Spleen (tissue), 11 donors: Measurements from ENCODE around the gene CYB561. TPM values are rescaled to one million over a fixed set of nuclear protein-coding genes. Genes with fewer than 3 reads are reported as not detected.

Experiments used
- DNase-seq: peaks from one replicate; pipeline ENCODE4 v3.0.0-alpha.2; 2020
- H3K27ac ChIP-seq, 8 donors: fragments of 200-600 bp; sonication (generic) in 7 of 8; 1 replicate in 4 of 8; 2 replicates in 4 of 8; pipeline versions ENCODE4 v1.5.0 to v1.8.0; 2016 to 2021; ENCODE audit warnings: inconsistent platforms in 4 of 8, mild to moderate bottlenecking in 4 of 8, moderate library complexity in 1 of 8
- H3K27me3 ChIP-seq, 7 donors: fragments of 200-600 bp; sonication (generic) in 6 of 7; replicated peaks in 1 of 7; 1 replicate in 4 of 7; 2 replicates in 3 of 7; pipeline versions ENCODE4 v1.5.0 to v1.8.0; 2016 to 2021; ENCODE audit warnings: inconsistent platforms in 3 of 7, mild to moderate bottlenecking in 1 of 7
- H3K36me3 ChIP-seq, 6 donors: fragments of 200-600 bp; sonication (generic) in 5 of 6; 1 replicate in 4 of 6; 2 replicates in 2 of 6; pipeline versions ENCODE4 v1.5.0 to v1.8.0; 2016 to 2021; ENCODE audit warnings: inconsistent platforms in 2 of 6
- H3K4me1 ChIP-seq, 6 donors: fragments of 200-600 bp; sonication (generic) in 5 of 6; 1 replicate in 3 of 6; 2 replicates in 3 of 6; pipeline versions ENCODE4 v1.5.0 to v1.8.0; 2016 to 2021; ENCODE audit warnings: inconsistent platforms in 3 of 6
- H3K4me3 ChIP-seq, 8 donors: fragments of 200-600 bp; sonication (generic) in 7 of 8; 1 replicate in 4 of 8; 2 replicates in 4 of 8; pipeline versions ENCODE4 v1.5.0 to v1.8.0; 2016 to 2021; ENCODE audit warnings: inconsistent platforms in 4 of 8, mild to moderate bottlenecking in 4 of 8, moderate library complexity in 2 of 8
- H3K9me3 ChIP-seq, 8 donors: fragments of 200-600 bp; sonication (generic) in 7 of 8; 1 replicate in 4 of 8; 2 replicates in 4 of 8; pipeline versions ENCODE4 v1.5.0 to v1.8.0; 2016 to 2021; ENCODE audit warnings: inconsistent platforms in 4 of 8
- CTCF ChIP-seq, 11 experiments: fragments of 200-600 bp in 7 of 11; fragments of 450-650 bp in 4 of 11; sonication (generic) in 4 of 11; IDR thresholded peaks in 8 of 11; conservative IDR thresholded peaks in 3 of 11; 1 replicate in 7 of 11; 2 replicates in 4 of 11; pipeline versions ENCODE4 v1.4.0 to v1.8.0; 2016 to 2021; ENCODE audit warnings: antibody characterized with exemption in 11 of 11, inconsistent platforms in 4 of 11, mild to moderate bottlenecking in 1 of 11
- POLR2A ChIP-seq, 3 donors: fragments of 450-650 bp; IDR thresholded peaks; one replicate each; pipeline ENCODE4 v1.5.1; 2017; ENCODE audit warnings: antibody characterized with exemption in 3 of 3, mild to moderate bottlenecking in 1 of 3
- POLR2AphosphoS5 ChIP-seq, 3 donors: sonication (generic); formaldehyde crosslinking; IDR thresholded peaks; one replicate each; pipeline ENCODE4 v1.5.1; 2017; ENCODE audit warnings: antibody characterized with exemption in 3 of 3
- WGBS, 5 donors: extraction: QIAGEN DNeasy Blood & Tissue Kit in 3 of 5; methylation state at CpG; one replicate each; pipeline versions ENCODE4 v1.1.5 to v1.1.7; 2013 to 2018; 5-methylcytosine and 5-hydroxymethylcytosine counted together
- intact Hi-C: fragments of 100-400 bp; cut with DNase I; formaldehyde crosslinking; loops from one replicate; pipeline ENCODE4 v1.15.0; 2023; ENCODE audit warnings: low total_unique reads
- polyA plus RNA-seq, 3 donors: library from polyadenylated mRNA; stranded (reverse); fragments of 200-250 nt; gene quantifications; one replicate each; pipeline ENCODE4 v1.2.1, GENCODE V29; 2013
- total RNA-seq, 7 donors: library from RNA; depleted of rRNA in 3 of 7; stranded (reverse); fragments of >200 nt in 3 of 7; fragmentation: NEBNext Ultra II Directional in 4 of 7; extraction: Animal tissue kit (Norgen Biotek cat#: 25700) in 4 of 7; gene quantifications; one replicate each; pipeline versions ENCODE4 v1.1.0 to v1.2.1, GENCODE V29; 2016 to 2021
- donor health status: healthy with polysubstance abuse.
- donor health status: DM: no; HTN: no; CAD: no; lungs with moderate emphysema.
- donor health status: DM: no; HTN: no; CAD: no.
- donor health status: Bipolar disorder and iron deficiency.
- donor health status: healthy.
- donor health status: DM: no; HTN: no; CAD: no.
- donor health status: DM: yes; HTN: yes; CAD: no.

CYB561 gene
- total and polyA plus RNA-seq, 10 donors, result 2.6 to 36.4 (median 12.6) TPM

GRCh38 chr17:63479495-63480184, 33.5 kb upstream of the CYB561 start:
- peak; percentile 51 for DNase-seq
- Histone ChIP-seq H3K4me1 (peaks cover 10 to 48% (median 37%) of the 10 kb centered on the region in 6 donors), H3K27me3 (peaks cover 0 to 83% (median 29%) of the 10 kb centered on the region in 7 donors), H3K4me3 (no peak overlapping the region), H3K27ac (no peak overlapping the region), H3K9me3 (no peaks in the 10 kb centered on the region), H3K36me3 (no peaks in the 10 kb centered on the region)
- intact Hi-C loops, result loop anchor here (5.0 kb wide), 1 partner anchor 57 kb away; no protein-coding TSS in a partner anchor
- WGBS, 5 donors, result 76 to 89% (median 83%) methylated on average over 8 to 17 of the region's 17 CpGs
- TF ChIP-seq POLR2A (IDR thresholded peaks at IDR 0.05), result no peak
- TF ChIP-seq CTCF (IDR thresholded peaks at IDR 0.05 in 8 of 11, conservative IDR thresholded peaks at IDR 0.05 in 3 of 11), result no peak
- no peak for TF ChIP-seq POLR2AphosphoS5 (IDR thresholded peaks at IDR 0.05)

- Histone ChIP-seq H3K36me3 (no peaks in the 10 kb centered on the region), H3K27me3 (peaks cover 0 to 85% (median 29%) of the 10 kb centered on the region in 7 donors), H3K4me3 (no peak overlapping the region), H3K27ac (no peak overlapping the region), H3K9me3 (no peaks in the 10 kb centered on the region), H3K4me1 (peaks cover 10 to 55% (median 37%) of the 10 kb centered on the region in 6 donors)
- peak; percentile 92 for DNase-seq
- TF ChIP-seq POLR2AphosphoS5 (IDR thresholded peaks at IDR 0.05) (peak in 1 of 3 donors; percentile 23), CTCF (IDR thresholded peaks at IDR 0.05 in 8 of 11, conservative IDR thresholded peaks at IDR 0.05 in 3 of 11) (peak; percentile 53 to 89 (median 76)), POLR2A (IDR thresholded peaks at IDR 0.05) (no peak)
- 34 to 44% (median 38%) methylated on average over 15 to 16 of the region's 16 CpGs for WGBS, 5 donors
- intact Hi-C loops, result loop anchor here (5.0 kb wide), 1 partner anchor 57 kb away; no protein-coding TSS in a partner anchor
These were observed 32.8 kb upstream of the CYB561 start for GRCh38 chr17:63478814-63479494.

- H3K27ac ChIP-seq, result peak overlapping the region in 1 of 8 donors; percentile 17
- DNase-seq, result no peak
- no peak for TF ChIP-seq CTCF (IDR thresholded peaks at IDR 0.05 in 8 of 11, conservative IDR thresholded peaks at IDR 0.05 in 3 of 11)
- TF ChIP-seq POLR2AphosphoS5 (IDR thresholded peaks at IDR 0.05), result no peak
- TF ChIP-seq POLR2A (IDR thresholded peaks at IDR 0.05), result no peak
- H3K36me3 ChIP-seq, result no peaks in the 10 kb centered on the region
- peaks cover 0 to 83% (median 29%) of the 10 kb centered on the region in 7 donors for H3K27me3 ChIP-seq
- 12 to 27% (median 15%) methylated on average over 21 to 44 of the region's 44 CpGs for WGBS, 5 donors
- peaks cover 10 to 57% (median 37%) of the 10 kb centered on the region in 6 donors for H3K4me1 ChIP-seq
- H3K4me3 ChIP-seq, result peak overlapping the region; percentile 9 to 78 (median 56)
- H3K9me3 ChIP-seq, result no peaks in the 10 kb centered on the region
- intact Hi-C loops, result loop anchor here (5.0 kb wide), 1 partner anchor 55 kb away; no protein-coding TSS in a partner anchor
These were observed 31.7 kb upstream of the CYB561 start for GRCh38 chr17:63477480-63478440.
